B cell (primary cell): Measurements from ENCODE around the gene SPCS3. TPM values are rescaled to one million over a fixed set of nuclear protein-coding genes. Genes with fewer than 3 reads are reported as not detected.

Experiments
- ATAC-seq: fragments of 200-7000 bp; cut with Tn5 transposase; one replicate; pipeline ENCODE4 v1.10.0; 2021; ENCODE audit warnings: low read depth, mild to moderate bottlenecking, moderate number of reproducible peaks, moderate library complexity
- CTCF ChIA-PET: fragments of 350-600 bp; sonication (Branson Sonifier 250); formaldehyde crosslinking; loops from one replicate; lab custom pipeline; 2021; ENCODE audit warnings: antibody characterized with exemption, inconsistent platforms; lab: Charles Lee
- POLR2A ChIA-PET: fragments of 350-600 bp; sonication (Branson Sonifier 250); formaldehyde crosslinking; loops from one replicate; lab custom pipeline; 2021; ENCODE audit warnings: antibody characterized with exemption; lab: Charles Lee
- DNase-seq: peaks from one replicate; pipeline ENCODE4 v3.0.0; 2013
- H2AFZ ChIP-seq: 2 replicates; pipeline ENCODE4 v1.6.1; 2012; ENCODE audit warnings: mild to moderate bottlenecking, low read depth, low read length; ENCODE audit not compliant: insufficient read depth, poor library complexity, severe bottlenecking
- H3K27ac ChIP-seq, 2 donors: 1 replicate in 1 of 2; 2 replicates in 1 of 2; pipeline ENCODE4 v1.5.1; 2012 to 2013; ENCODE audit warnings: low read length in 2 of 2, mild to moderate bottlenecking in 2 of 2, moderate library complexity in 1 of 2
- H3K27me3 ChIP-seq, 4 experiments: fragments of 200-600 bp in 1 of 4; sonication (generic) in 1 of 4; replicated peaks in 1 of 4; 1 replicate in 2 of 4; 2 replicates in 2 of 4; pipeline versions ENCODE4 v1.6.1 to v1.7.0; 2013 to 2016; ENCODE audit warnings: low read length in 3 of 4, mild to moderate bottlenecking in 2 of 4, mixed read lengths in 1 of 4, moderate library complexity in 1 of 4; ENCODE audit not compliant: insufficient read depth in 4 of 4, control insufficient read depth in 3 of 4; ENCODE audit errors: control extremely low read depth in 1 of 4
- H3K36me3 ChIP-seq, 2 experiments: replicated peaks in 1 of 2; 1 replicate in 1 of 2; 2 replicates in 1 of 2; pipeline versions ENCODE4 v1.6.1 to v1.7.1; 2013; ENCODE audit warnings: low read length in 1 of 2; ENCODE audit not compliant: insufficient read depth in 2 of 2, control insufficient read depth in 1 of 2; ENCODE audit errors: control extremely low read depth in 1 of 2, extremely low read depth in 1 of 2
- H3K4me1 ChIP-seq, 2 donors: fragments of 200-600 bp in 1 of 2; sonication (generic) in 1 of 2; 1 replicate in 1 of 2; 2 replicates in 1 of 2; pipeline versions ENCODE4 v1.5.1 to v1.6.1; 2013 to 2017; ENCODE audit warnings: low read length in 2 of 2; ENCODE audit not compliant: control insufficient read depth in 2 of 2, insufficient read depth in 2 of 2
- H3K4me2 ChIP-seq: replicated peaks from 2 replicates; pipeline ENCODE3; 2012; ENCODE audit warnings: mild to moderate bottlenecking, low read depth, low read length; ENCODE audit not compliant: poor library complexity, severe bottlenecking
- H3K4me3 ChIP-seq, 5 experiments: fragments of 200-600 bp in 1 of 5; sonication (generic) in 1 of 5; 1 replicate in 3 of 5; 2 replicates in 2 of 5; pipeline versions ENCODE4 v1.5.1 to v1.7.0; 2011 to 2016; ENCODE audit warnings: low read length in 4 of 5, mild to moderate bottlenecking in 4 of 5, low read depth in 2 of 5, control low read depth in 1 of 5, moderate library complexity in 1 of 5; ENCODE audit not compliant: insufficient read depth in 1 of 5; ENCODE audit errors: control extremely low read depth in 1 of 5, extremely low read depth in 1 of 5
- H3K79me2 ChIP-seq: fragments of 200-600 bp; sonication (generic); one replicate; pipeline ENCODE4 v1.6.0; 2016; ENCODE audit warnings: low read length; ENCODE audit not compliant: control insufficient read depth, insufficient read depth
- H3K9ac ChIP-seq: fragments of 200-600 bp; sonication (generic); 2 replicates; pipeline ENCODE4 v1.6.1; 2017; ENCODE audit warnings: mild to moderate bottlenecking, low read length, moderate library complexity
- H3K9me3 ChIP-seq, 3 donors: one replicate each; pipeline versions ENCODE4 v1.6.1 to v1.7.1; 2013; ENCODE audit warnings: low read length in 2 of 3; ENCODE audit not compliant: control insufficient read depth in 2 of 3, insufficient read depth in 1 of 3; ENCODE audit errors: control extremely low read depth in 1 of 3
- H4K20me1 ChIP-seq: 2 replicates; pipeline ENCODE4 v1.6.0; 2012; ENCODE audit warnings: mild to moderate bottlenecking, low read length; ENCODE audit not compliant: insufficient read depth, control insufficient read depth, poor library complexity, severe bottlenecking
- H3K27ac Mint-ChIP-seq: one replicate; pipeline ENCODE4 v1.8.0; 2021; ENCODE audit warnings: mixed read lengths
- H3K27me3 Mint-ChIP-seq: one replicate; pipeline ENCODE4 v1.8.0; 2021; ENCODE audit warnings: mixed read lengths
- H3K4me1 Mint-ChIP-seq: one replicate; pipeline ENCODE4 v1.8.0; 2021; ENCODE audit warnings: mixed read lengths
- H3K4me3 Mint-ChIP-seq: one replicate; pipeline ENCODE4 v1.8.0; 2021; ENCODE audit warnings: mixed read lengths
- H3K9me3 Mint-ChIP-seq: one replicate; pipeline ENCODE4 v1.8.0; 2022; ENCODE audit warnings: mixed read lengths; ENCODE audit not compliant: insufficient read depth
- CTCF ChIP-seq: fragments of 200-600 bp; IDR thresholded peaks from one replicate; pipeline ENCODE4 v1.8.0; 2022; ENCODE audit warnings: antibody characterized with exemption, mild to moderate bottlenecking
- EZH2 ChIP-seq: IDR thresholded peaks from 2 replicates; pipeline ENCODE4 v1.6.1; 2012; ENCODE audit warnings: borderline replicate concordance, low read depth, mild to moderate bottlenecking, moderate library complexity, low read length; ENCODE audit not compliant: insufficient read depth, poor library complexity, severe bottlenecking
- WGBS: methylation state at CpG from one replicate; pipeline ENCODE4 v1.1.5; 2013; ENCODE audit warnings: missing lambda C conversion rate; ENCODE audit not compliant: insufficient coverage; 5-methylcytosine and 5-hydroxymethylcytosine counted together
- intact Hi-C: fragments of 100-400 bp; cut with micrococcal nuclease; formaldehyde crosslinking; loops from one replicate; pipeline ENCODE4 v1.10.0; 2022
- polyA plus RNA-seq: library from polyadenylated mRNA; depleted of rRNA; stranded (reverse); fragments of >200 nt; gene quantifications from 2 replicates; pipeline ENCODE4 v1.2.3, GENCODE V29; 2012
- total RNA-seq, 2 donors: library from RNA; stranded (reverse); fragments of 120-200 nt in 1 of 2; gene quantifications; 1 replicate in 1 of 2; 2 replicates in 1 of 2; pipeline versions ENCODE4 v1.2.3 to v1.2.4, GENCODE V29; 2013 to 2022

SPCS3 gene
- total and polyA plus RNA-seq, 2 donors (not counting 1 experiment from before 2014, with no cell fraction given), result 27.8 to 92.4 TPM

- intact Hi-C loops, result no loop called here
- Histone ChIP-seq H3K9me3 (peaks cover 0 to 6% (median under 1%) of the 10 kb centered on the region in 3 donors), H3K27me3 (no peaks in the 10 kb centered on the region), H3K79me2 (no peaks in the 10 kb centered on the region), H3K4me3 (no peak overlapping the region), H3K4me2 (no peak overlapping the region), H3K4me1 (no peaks in the 10 kb centered on the region), H3K36me3 (no peaks in the 10 kb centered on the region), H3K27ac (no peak overlapping the region), H2AFZ (no peak overlapping the region), H4K20me1 (no peaks in the 10 kb centered on the region), H3K9ac (no peak overlapping the region)
- H3K9me3 Mint-ChIP-seq, result peaks cover 7% of the 10 kb centered on the region
- H3K4me3 Mint-ChIP-seq, result no peak overlapping the region
- 97% methylated on average over 5 of the region's 5 CpGs for WGBS
- no peaks in the 10 kb centered on the region for H3K4me1 Mint-ChIP-seq
- CTCF ChIA-PET, result no interaction called here
- H3K27ac Mint-ChIP-seq, result no peak overlapping the region
- ATAC-seq (no peak), DNase-seq (no peak)
- POLR2A ChIA-PET, result no interaction called here
- TF ChIP-seq EZH2 (no peak), CTCF (no peak)
- H3K27me3 Mint-ChIP-seq, result no peaks in the 10 kb centered on the region
Measured at GRCh38 chr4:176350671-176351070, 30.9 kb downstream of the SPCS3 start.

GRCh38 chr4:176354884-176355283 lies 35.1 kb downstream of the SPCS3 start:
- no peaks in the 10 kb centered on the region for H3K9me3 Mint-ChIP-seq

More at GRCh38 chr4:176354884-176355283, 35.1 kb downstream of the SPCS3 start:
- no peak for ATAC-seq
- H3K4me1 Mint-ChIP-seq, result no peaks in the 10 kb centered on the region
- Histone ChIP-seq H2AFZ (no peak overlapping the region), H3K9me3 (peaks cover 0 to 5% (median 0%) of the 10 kb centered on the region in 3 donors), H3K4me1 (no peaks in the 10 kb centered on the region), H3K9ac (no peak overlapping the region), H3K27me3 (no peaks in the 10 kb centered on the region), H3K27ac (no peak overlapping the region), H3K79me2 (no peaks in the 10 kb centered on the region), H3K4me2 (no peak overlapping the region), H4K20me1 (no peaks in the 10 kb centered on the region), H3K36me3 (no peaks in the 10 kb centered on the region), H3K4me3 (no peak overlapping the region)
- intact Hi-C loops, result no loop called here
- no peak overlapping the region for H3K4me3 Mint-ChIP-seq
- ChIA-PET POLR2A (no interaction called here), CTCF (interaction anchor here (2.1 kb wide), 1 partner anchor 14 kb away, joined by 4 read pairs; no protein-coding TSS in a partner anchor)
- TF ChIP-seq EZH2 (no peak), CTCF (no peak)
- H3K27me3 Mint-ChIP-seq, result no peaks in the 10 kb centered on the region
- H3K27ac Mint-ChIP-seq, result no peak overlapping the region
- WGBS, result 100% methylated on average over 1 of the region's 1 CpG
- no peak for DNase-seq
